PC-3 (cell line): ENCODE measurements around the gene NET1. TPM values are rescaled to one million over a fixed set of nuclear protein-coding genes. Genes with fewer than 3 reads are reported as not detected.

Experiments
- ATAC-seq: fragments of 200-7000 bp; cut with Tn5 transposase; 2 replicates; pipeline ENCODE4 v1.9.1; 2020; ENCODE audit warnings: mild to moderate bottlenecking, moderate library complexity
- BruUV-seq: library from RNA; stranded (reverse); fragments of 400-500 nt; replicated peaks from 2 replicates; lab custom pipeline; 2021; lab: Mats Ljungman, UMichigan
- CTCF ChIA-PET: fragments of 300-600 bp; sonication (Branson Sonifier 250); formaldehyde crosslinking; loops from one replicate; lab custom pipeline; 2022; ENCODE audit warnings: antibody characterized with exemption; lab: Charles Lee
- POLR2A ChIA-PET: fragments of 300-600 bp; sonication (Branson Sonifier 250); formaldehyde crosslinking; loops from one replicate; lab custom pipeline; 2022; ENCODE audit warnings: antibody characterized with exemption; ENCODE audit not compliant: unreplicated experiment; lab: Charles Lee
- DNase-seq: peaks from one replicate; pipeline ENCODE4 v3.0.0-alpha.2; 2015
- H2AFZ ChIP-seq: fragments of 300-600 bp; sonication (generic); 2 replicates; pipeline ENCODE4 v1.6.0; 2016; ENCODE audit warnings: antibody characterized with exemption, low read length
- H3F3A ChIP-seq: fragments of 300-600 bp; sonication (generic); one replicate; pipeline ENCODE4 v1.6.0; 2017; ENCODE audit warnings: antibody characterized with exemption, low read length, control low read depth, mild to moderate bottlenecking; ENCODE audit not compliant: unreplicated experiment
- H3K27ac ChIP-seq: fragments of 300-600 bp; sonication (generic); 2 replicates; pipeline ENCODE4 v1.5.1; 2016; ENCODE audit warnings: mild to moderate bottlenecking, low read length
- H3K27me3 ChIP-seq: fragments of 300-600 bp; sonication (generic); 2 replicates; pipeline ENCODE4 v1.6.1; 2016; ENCODE audit warnings: low read length, mixed read lengths
- H3K36me3 ChIP-seq: fragments of 300-600 bp; sonication (generic); 2 replicates; pipeline ENCODE4 v1.6.1; 2016; ENCODE audit warnings: low read depth, mixed run types, low read length, mixed read lengths
- H3K4me1 ChIP-seq: fragments of 300-600 bp; sonication (generic); 2 replicates; pipeline ENCODE4 v1.5.1; 2016; ENCODE audit warnings: low read length; ENCODE audit not compliant: insufficient read depth
- H3K4me2 ChIP-seq: fragments of 300-600 bp; sonication (generic); 2 replicates; pipeline ENCODE4 v1.6.0; 2016; ENCODE audit warnings: low read length
- H3K4me3 ChIP-seq: fragments of 300-600 bp; sonication (generic); 2 replicates; pipeline ENCODE4 v1.5.1; 2016; ENCODE audit warnings: mild to moderate bottlenecking, low read length, mixed read lengths
- H3K79me2 ChIP-seq: fragments of 300-600 bp; sonication (generic); 2 replicates; pipeline ENCODE4 v1.6.1; 2017; ENCODE audit warnings: low read length, mixed read lengths
- H3K9ac ChIP-seq: fragments of 300-600 bp; sonication (generic); 2 replicates; pipeline ENCODE4 v1.6.0; 2016; ENCODE audit warnings: mild to moderate bottlenecking, low read length
- H3K9me2 ChIP-seq: fragments of 300-600 bp; sonication (generic); replicated peaks from 2 replicates; pipeline ENCODE4 v1.6.1; 2016; ENCODE audit warnings: mixed run types, low read length, mixed read lengths
- H3K9me3 ChIP-seq: fragments of 300-600 bp; sonication (generic); 2 replicates; pipeline ENCODE4 v1.6.1; 2016; ENCODE audit warnings: low read length, mixed read lengths
- H4K20me1 ChIP-seq: fragments of 300-600 bp; sonication (generic); 2 replicates; pipeline ENCODE4 v1.6.1; 2016; ENCODE audit warnings: low read length, mixed read lengths
- EZH2 ChIP-seq: fragments of 300-600 bp; sonication (generic); IDR thresholded peaks from one replicate; pipeline ENCODE4 v1.6.1; 2017; ENCODE audit warnings: antibody characterized with exemption, mild to moderate bottlenecking, low read length; ENCODE audit not compliant: unreplicated experiment
- EZH2phosphoT487 ChIP-seq: fragments of 300-600 bp; sonication (generic); IDR thresholded peaks from 2 replicates; pipeline ENCODE4 v1.6.1; 2018; ENCODE audit warnings: mild to moderate bottlenecking, antibody characterized with exemption, low read length, borderline replicate concordance
- intact Hi-C: fragments of 100-400 bp; cut with micrococcal nuclease; formaldehyde crosslinking; loops from 2 replicates; pipeline ENCODE4 v1.9.0; 2023
- total RNA-seq: library from RNA; depleted of rRNA; stranded (reverse); fragments of >200 nt; gene quantifications from 2 replicates; pipeline ENCODE4 v1.2.3, GENCODE V29; 2014
- TF ChIP-seq, protein P1 (sequence below): fragments of 300-600 bp; sonication (generic); conservative IDR thresholded peaks from 2 replicates; pipeline ENCODE4 v1.5.1; 2017; ENCODE audit warnings: antibody characterized with exemption, low read depth, mild to moderate bottlenecking, low read length

Gene NET1
- total RNA-seq, 1 experiment from 2014 or later: 88.2 TPM

- intact Hi-C loops: no loop called here
- TF ChIP-seq, protein P1, sequence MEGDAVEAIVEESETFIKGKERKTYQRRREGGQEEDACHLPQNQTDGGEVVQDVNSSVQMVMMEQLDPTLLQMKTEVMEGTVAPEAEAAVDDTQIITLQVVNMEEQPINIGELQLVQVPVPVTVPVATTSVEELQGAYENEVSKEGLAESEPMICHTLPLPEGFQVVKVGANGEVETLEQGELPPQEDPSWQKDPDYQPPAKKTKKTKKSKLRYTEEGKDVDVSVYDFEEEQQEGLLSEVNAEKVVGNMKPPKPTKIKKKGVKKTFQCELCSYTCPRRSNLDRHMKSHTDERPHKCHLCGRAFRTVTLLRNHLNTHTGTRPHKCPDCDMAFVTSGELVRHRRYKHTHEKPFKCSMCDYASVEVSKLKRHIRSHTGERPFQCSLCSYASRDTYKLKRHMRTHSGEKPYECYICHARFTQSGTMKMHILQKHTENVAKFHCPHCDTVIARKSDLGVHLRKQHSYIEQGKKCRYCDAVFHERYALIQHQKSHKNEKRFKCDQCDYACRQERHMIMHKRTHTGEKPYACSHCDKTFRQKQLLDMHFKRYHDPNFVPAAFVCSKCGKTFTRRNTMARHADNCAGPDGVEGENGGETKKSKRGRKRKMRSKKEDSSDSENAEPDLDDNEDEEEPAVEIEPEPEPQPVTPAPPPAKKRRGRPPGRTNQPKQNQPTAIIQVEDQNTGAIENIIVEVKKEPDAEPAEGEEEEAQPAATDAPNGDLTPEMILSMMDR: no peak
- no peak for TF ChIP-seq EZH2
- no peak for TF ChIP-seq EZH2phosphoT487
Observed at GRCh38 chr10:5484205-5484604, 71.8 kb downstream of the NET1 start.

GRCh38 chr10:5485290-5485689, 72.9 kb downstream of the NET1 start:
- Histone ChIP-seq H3K9ac (no peak overlapping the region), H3K27ac (no peak overlapping the region), H3K79me2 (no peaks in the 10 kb centered on the region), H3K9me2 (no peaks in the 10 kb centered on the region), H2AFZ (no peak overlapping the region), H3K4me3 (no peak overlapping the region), H3K36me3 (no peaks in the 10 kb centered on the region), H3K9me3 (no peaks in the 10 kb centered on the region), H3K4me2 (no peak overlapping the region), H3F3A (no peaks in the 10 kb centered on the region), H3K27me3 (no peaks in the 10 kb centered on the region), H3K4me1 (peaks cover 12% of the 10 kb centered on the region), H4K20me1 (no peaks in the 10 kb centered on the region)
- POLR2A ChIA-PET: no interaction called here
- no TSS peak for BruUV-seq
- DNase-seq (no peak), ATAC-seq (no peak)
- intact Hi-C loops: no loop called here
- CTCF ChIA-PET: no interaction called here
- TF ChIP-seq EZH2phosphoT487 (no peak), EZH2 (no peak)
- TF ChIP-seq, protein P1: no peak

More at GRCh38 chr10:5484205-5484604, 71.8 kb downstream of the NET1 start:
- H3K4me2 ChIP-seq: no peak overlapping the region
- H3K27me3 ChIP-seq: no peaks in the 10 kb centered on the region
- H3K36me3 ChIP-seq: no peaks in the 10 kb centered on the region
- DNase-seq: peak; percentile 61
- H2AFZ ChIP-seq: no peak overlapping the region
- no peaks in the 10 kb centered on the region for H3K9me2 ChIP-seq
- ATAC-seq: 0 out of 2 replicates have a peak, but pooled peaks have one; percentile 21
- H3F3A ChIP-seq: no peaks in the 10 kb centered on the region
- H3K4me3 ChIP-seq: no peak overlapping the region
- ChIA-PET CTCF (no interaction called here), POLR2A (interaction anchor here (0.6 kb wide), 1 partner anchor 691 kb away, joined by 3 read pairs; no protein-coding TSS in a partner anchor)
- no peak overlapping the region for H3K9ac ChIP-seq
- no peak overlapping the region for H3K27ac ChIP-seq
- peaks cover 7% of the 10 kb centered on the region for H3K4me1 ChIP-seq
- no peaks in the 10 kb centered on the region for H3K79me2 ChIP-seq
- no peaks in the 10 kb centered on the region for H4K20me1 ChIP-seq
- H3K9me3 ChIP-seq: no peaks in the 10 kb centered on the region
- no TSS peak for BruUV-seq

- Histone ChIP-seq H3K27me3 (no peaks in the 10 kb centered on the region), H3K4me1 (peaks cover 12% of the 10 kb centered on the region), H3K4me3 (no peak overlapping the region), H3K79me2 (no peaks in the 10 kb centered on the region), H2AFZ (no peak overlapping the region), H3K36me3 (no peaks in the 10 kb centered on the region), H3K9me3 (no peaks in the 10 kb centered on the region), H3K9ac (no peak overlapping the region), H3F3A (no peaks in the 10 kb centered on the region), H3K9me2 (no peaks in the 10 kb centered on the region), H4K20me1 (no peaks in the 10 kb centered on the region), H3K27ac (no peak overlapping the region), H3K4me2 (no peak overlapping the region)
- DNase-seq: no peak
- no peak for ATAC-seq
- intact Hi-C loops: no loop called here
- BruUV-seq: no TSS peak
- POLR2A ChIA-PET: no interaction called here
- CTCF ChIA-PET: no interaction called here
- TF ChIP-seq EZH2 (no peak), EZH2phosphoT487 (no peak)
- TF ChIP-seq, protein P1: no peak
Observed at GRCh38 chr10:5485948-5486852, 73.8 kb downstream of the NET1 start.
